Natural killer cell (primary cell): ENCODE measurements around the gene AIFM3. TPM values are rescaled to one million over a fixed set of nuclear protein-coding genes. Genes with fewer than 3 reads are reported as not detected.

Experiments used
- ATAC-seq, 3 donors: fragments of 150-1000 bp in 2 of 3; fragments of 200-7000 bp in 1 of 3; cut with Tn5 transposase; 1 replicate in 1 of 3; 2 replicates in 2 of 3; pipeline ENCODE4 v1.10.0; 2021; ENCODE audit warnings: mild to moderate bottlenecking in 2 of 3, moderate library complexity in 2 of 3
- DNase-seq, 2 donors: peaks; one replicate each; pipeline versions ENCODE4 v3.0.0 to v3.0.0-alpha.2; 2013 to 2021; ENCODE audit warnings: mixed read lengths in 1 of 2
- H3K27ac ChIP-seq: one replicate; pipeline ENCODE4 v1.5.1; 2013; ENCODE audit warnings: mild to moderate bottlenecking, low read length
- H3K27me3 ChIP-seq: one replicate; pipeline ENCODE4 v1.6.1; 2013; ENCODE audit warnings: low read length; ENCODE audit not compliant: control insufficient read depth, insufficient read depth
- H3K36me3 ChIP-seq: one replicate; pipeline ENCODE4 v1.6.1; 2013; ENCODE audit warnings: low read length; ENCODE audit not compliant: control insufficient read depth, insufficient read depth
- H3K4me1 ChIP-seq: one replicate; pipeline ENCODE4 v1.6.1; 2013; ENCODE audit warnings: low read length; ENCODE audit not compliant: control insufficient read depth, insufficient read depth
- H3K4me3 ChIP-seq: one replicate; pipeline ENCODE4 v1.5.1; 2013; ENCODE audit warnings: low read length
- H3K9me3 ChIP-seq: one replicate; pipeline ENCODE4 v1.6.1; 2013; ENCODE audit warnings: low read length; ENCODE audit not compliant: control insufficient read depth, insufficient read depth
- H3K27ac Mint-ChIP-seq, 2 donors: one replicate each; pipeline ENCODE4 v1.8.0; 2022; ENCODE audit warnings: mild to moderate bottlenecking in 2 of 2, mixed read lengths in 2 of 2, moderate library complexity in 1 of 2
- H3K27me3 Mint-ChIP-seq, 2 donors: one replicate each; pipeline ENCODE4 v1.8.0; 2022; ENCODE audit warnings: low read depth in 2 of 2, mixed read lengths in 2 of 2
- H3K36me3 Mint-ChIP-seq: one replicate; pipeline ENCODE4 v1.8.0; 2022; ENCODE audit warnings: mixed read lengths
- H3K4me1 Mint-ChIP-seq, 2 donors: one replicate each; pipeline ENCODE4 v1.8.0; 2022; ENCODE audit warnings: mixed read lengths in 2 of 2
- H3K4me3 Mint-ChIP-seq: one replicate; pipeline ENCODE4 v1.8.0; 2022; ENCODE audit warnings: mild to moderate bottlenecking, moderate library complexity, mixed read lengths
- H3K9me3 Mint-ChIP-seq, 2 donors: one replicate each; pipeline ENCODE4 v1.8.0; 2022; ENCODE audit warnings: mixed read lengths in 2 of 2
- WGBS: methylation state at CpG from one replicate; pipeline ENCODE4 v1.1.7; 2013; ENCODE audit warnings: missing lambda C conversion rate; ENCODE audit not compliant: insufficient coverage; 5-methylcytosine and 5-hydroxymethylcytosine counted together
- intact Hi-C: fragments of 100-400 bp; cut with micrococcal nuclease; formaldehyde crosslinking; loops from one replicate; pipeline ENCODE4 v1.14.2; 2022
- total RNA-seq, 4 donors: library from RNA; stranded (reverse); fragments of 120-200 nt in 1 of 4; gene quantifications; one replicate each; pipeline versions ENCODE4 v1.2.3 to v1.2.4, GENCODE V29; 2013 to 2022
- TF ChIP-seq, protein P1 (sequence below): fragments of 200-600 bp; IDR thresholded peaks from one replicate; pipeline ENCODE4 v1.8.0; 2022; ENCODE audit warnings: antibody characterized with exemption

The AIFM3 gene
- total RNA-seq, 3 donors from 2014 or later (not counting 1 experiment from before 2014, with no cell fraction given), result 1.5 to 2.3 (median 2.2) TPM

DNA sequence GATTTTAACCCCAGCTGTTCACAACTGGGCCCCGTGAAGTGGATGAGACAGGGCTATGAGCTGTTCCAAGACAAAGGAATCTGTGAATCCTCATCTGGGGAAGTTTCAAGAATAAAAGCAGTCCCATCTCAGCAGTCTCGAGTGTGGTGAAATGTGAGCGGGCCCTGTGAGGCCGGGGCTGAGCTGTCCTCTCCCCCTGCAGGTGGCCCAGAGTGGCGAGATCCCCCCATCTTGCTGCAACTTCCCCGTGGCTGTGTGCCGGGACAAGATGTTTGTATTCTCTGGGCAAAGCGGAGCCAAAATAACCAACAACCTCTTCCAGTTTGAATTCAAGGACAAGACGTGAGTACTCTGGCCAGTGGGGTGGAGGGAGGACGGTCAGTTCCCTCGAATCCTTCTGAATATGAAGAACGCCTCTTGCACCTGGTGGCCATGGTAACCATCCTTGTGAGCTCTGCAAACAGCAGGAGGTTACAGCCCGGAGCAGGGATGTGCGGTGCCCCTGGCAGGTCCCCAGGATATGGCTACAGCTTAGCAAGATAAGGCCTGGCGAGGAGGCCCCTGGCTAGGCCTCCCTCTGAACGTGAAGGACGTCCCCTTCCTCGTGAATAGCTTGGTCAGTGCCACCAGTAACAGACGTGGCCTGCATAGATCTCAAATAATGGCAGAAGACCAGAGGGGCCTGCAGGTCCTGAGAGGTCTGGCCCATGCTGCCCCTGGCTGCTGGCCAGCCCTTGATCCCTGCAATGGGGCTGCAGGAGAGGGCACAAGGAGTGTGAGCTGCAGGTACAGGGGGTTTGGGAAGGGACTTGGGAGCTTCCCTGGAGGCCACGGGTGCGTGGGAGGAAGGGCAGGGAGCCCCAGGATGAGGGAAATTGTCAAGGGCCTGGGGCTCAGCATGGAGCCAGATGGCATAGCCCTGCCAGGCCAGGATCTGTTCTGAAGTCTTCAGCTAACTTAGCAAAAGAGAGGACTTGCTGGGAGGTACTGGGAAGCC lies 23.4 kb downstream of the AIFM3 start:
- Histone ChIP-seq H3K4me1 (no peaks in the 10 kb centered on the region), H3K36me3 (peaks cover 34% of the 10 kb centered on the region), H3K4me3 (no peak overlapping the region), H3K27ac (no peak overlapping the region), H3K9me3 (no peaks in the 10 kb centered on the region), H3K27me3 (no peaks in the 10 kb centered on the region)
- Mint-ChIP-seq H3K4me3 (no peak overlapping the region), H3K27ac (no peak overlapping the region), H3K4me1 (no peaks in the 10 kb centered on the region), H3K9me3 (no peaks in the 10 kb centered on the region), H3K36me3 (no peaks in the 10 kb centered on the region), H3K27me3 (no peaks in the 10 kb centered on the region)
- intact Hi-C loops, result no loop called here
- ATAC-seq, result no peak
- no peak for DNase-seq
- WGBS, result 92% methylated on average over 21 of the region's 21 CpGs
- TF ChIP-seq, protein P1, sequence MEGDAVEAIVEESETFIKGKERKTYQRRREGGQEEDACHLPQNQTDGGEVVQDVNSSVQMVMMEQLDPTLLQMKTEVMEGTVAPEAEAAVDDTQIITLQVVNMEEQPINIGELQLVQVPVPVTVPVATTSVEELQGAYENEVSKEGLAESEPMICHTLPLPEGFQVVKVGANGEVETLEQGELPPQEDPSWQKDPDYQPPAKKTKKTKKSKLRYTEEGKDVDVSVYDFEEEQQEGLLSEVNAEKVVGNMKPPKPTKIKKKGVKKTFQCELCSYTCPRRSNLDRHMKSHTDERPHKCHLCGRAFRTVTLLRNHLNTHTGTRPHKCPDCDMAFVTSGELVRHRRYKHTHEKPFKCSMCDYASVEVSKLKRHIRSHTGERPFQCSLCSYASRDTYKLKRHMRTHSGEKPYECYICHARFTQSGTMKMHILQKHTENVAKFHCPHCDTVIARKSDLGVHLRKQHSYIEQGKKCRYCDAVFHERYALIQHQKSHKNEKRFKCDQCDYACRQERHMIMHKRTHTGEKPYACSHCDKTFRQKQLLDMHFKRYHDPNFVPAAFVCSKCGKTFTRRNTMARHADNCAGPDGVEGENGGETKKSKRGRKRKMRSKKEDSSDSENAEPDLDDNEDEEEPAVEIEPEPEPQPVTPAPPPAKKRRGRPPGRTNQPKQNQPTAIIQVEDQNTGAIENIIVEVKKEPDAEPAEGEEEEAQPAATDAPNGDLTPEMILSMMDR, result no peak

DNA sequence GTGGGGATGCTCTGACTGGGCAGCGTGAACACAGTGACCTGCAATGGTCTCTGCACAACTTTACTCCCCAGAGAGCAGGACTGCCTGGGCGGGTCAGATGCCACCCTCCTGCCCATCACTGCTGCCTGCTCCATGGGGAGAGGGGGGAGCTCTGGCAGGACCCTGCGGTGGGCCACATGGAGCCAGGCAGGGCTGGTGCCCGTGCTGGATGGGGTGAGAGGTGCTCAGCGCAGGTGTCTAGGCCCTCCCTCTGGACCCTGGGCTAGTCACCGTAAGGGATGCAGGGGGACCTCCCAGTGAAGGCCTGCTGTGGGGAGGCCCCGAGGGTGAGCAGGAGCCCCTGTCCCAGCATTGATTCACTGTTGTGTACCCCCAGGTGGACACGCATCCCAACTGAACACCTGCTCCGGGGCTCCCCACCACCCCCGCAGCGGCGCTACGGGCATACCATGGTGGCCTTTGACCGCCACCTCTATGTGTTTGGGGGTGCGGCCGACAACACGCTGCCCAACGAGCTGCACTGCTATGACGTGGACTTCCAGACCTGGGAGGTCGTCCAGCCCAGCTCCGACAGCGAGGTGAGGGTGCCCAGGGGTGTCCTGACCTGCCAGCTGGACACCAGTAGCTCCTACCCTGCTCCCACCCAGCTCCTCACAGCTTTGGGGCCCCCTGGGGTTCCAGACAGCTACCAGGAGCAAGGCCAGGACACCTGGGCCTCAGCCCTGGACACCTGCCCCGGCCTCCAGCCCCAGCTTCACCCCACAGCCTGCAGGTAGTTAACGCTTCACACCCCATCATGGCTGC lies 24.4 kb downstream of the AIFM3 start:
- no peak for ATAC-seq
- H3K27me3 ChIP-seq, result no peaks in the 10 kb centered on the region
- no peaks in the 10 kb centered on the region for H3K9me3 ChIP-seq
- TF ChIP-seq, protein P1, result no peak
- H3K4me1 ChIP-seq, result no peaks in the 10 kb centered on the region
- no peaks in the 10 kb centered on the region for H3K27me3 Mint-ChIP-seq
- intact Hi-C loops, result no loop called here
- no peak overlapping the region for H3K4me3 Mint-ChIP-seq
- H3K4me3 ChIP-seq, result no peak overlapping the region
- no peaks in the 10 kb centered on the region for H3K36me3 Mint-ChIP-seq
- no peak for DNase-seq
- H3K27ac ChIP-seq, result no peak overlapping the region
- WGBS, result 93% methylated on average over 24 of the region's 24 CpGs
- H3K9me3 Mint-ChIP-seq, result no peaks in the 10 kb centered on the region
- H3K36me3 ChIP-seq, result peaks cover 33% of the 10 kb centered on the region
- H3K4me1 Mint-ChIP-seq, result no peaks in the 10 kb centered on the region
- no peak overlapping the region for H3K27ac Mint-ChIP-seq

DNA sequence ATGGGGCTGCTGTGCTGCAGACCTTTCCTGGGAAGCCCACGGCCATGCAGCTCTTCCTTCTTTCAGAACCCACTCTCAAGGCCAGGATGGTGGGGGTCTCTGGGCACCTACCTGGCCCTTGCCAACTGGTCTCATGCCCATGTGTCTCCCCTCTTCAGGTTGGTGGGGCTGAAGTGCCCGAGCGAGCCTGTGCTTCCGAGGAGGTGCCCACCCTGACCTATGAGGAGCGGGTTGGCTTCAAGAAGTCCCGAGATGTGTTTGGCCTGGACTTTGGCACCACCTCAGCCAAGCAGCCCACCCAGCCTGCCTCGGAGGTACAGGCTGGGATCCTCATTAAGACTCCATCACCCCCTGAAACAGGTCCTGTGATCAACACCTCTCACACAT lies 25.0 kb downstream of the AIFM3 start:
- Histone ChIP-seq H3K36me3 (peaks cover 31% of the 10 kb centered on the region), H3K4me3 (no peak overlapping the region), H3K27me3 (no peaks in the 10 kb centered on the region), H3K4me1 (no peaks in the 10 kb centered on the region), H3K27ac (no peak overlapping the region), H3K9me3 (no peaks in the 10 kb centered on the region)
- WGBS, result 98% methylated on average over 7 of the region's 7 CpGs
- ATAC-seq, result no peak
- intact Hi-C loops, result no loop called here
- no peaks in the 10 kb centered on the region for H3K9me3 Mint-ChIP-seq
- DNase-seq, result no peak
- TF ChIP-seq, protein P1, result no peak
- H3K27me3 Mint-ChIP-seq, result no peaks in the 10 kb centered on the region
- H3K36me3 Mint-ChIP-seq, result no peaks in the 10 kb centered on the region
- H3K4me1 Mint-ChIP-seq, result no peaks in the 10 kb centered on the region
- H3K27ac Mint-ChIP-seq, result no peak overlapping the region
- H3K4me3 Mint-ChIP-seq, result no peak overlapping the region
